Measurements from ENCODE around the gene CCDC178.

The CCDC178 gene

GRCh38 chr18:32907648-32908423 lies 532.7 kb downstream of the CCDC178 start:
- DNase-seq, result peak; percentile 19

GRCh38 chr18:32907311-32907585 lies 533.3 kb downstream of the CCDC178 start:
- DNase-seq, result no peak

- peak; percentile 69 for DNase-seq
Measured at GRCh38 chr18:32906506-32907310, 533.8 kb downstream of the CCDC178 start.

- DNase-seq, result no peak
Measured at GRCh38 chr18:32905651-32906050, 534.9 kb downstream of the CCDC178 start.

- DNase-seq, result no peak
Measured at GRCh38 chr18:32902568-32903330, 537.8 kb downstream of the CCDC178 start.

- DNase-seq, result peak; percentile 17
Measured at GRCh38 chr18:32899819-32900218, 540.7 kb downstream of the CCDC178 start.

GRCh38 chr18:32896776-32897547 lies 543.6 kb downstream of the CCDC178 start:
- no peak for DNase-seq

GRCh38 chr18:32893915-32894314 lies 546.6 kb downstream of the CCDC178 start:
- peak; percentile 63 for DNase-seq

GRCh38 chr18:32891797-32892196 lies 548.7 kb downstream of the CCDC178 start:
- DNase-seq, result peak; percentile 53

- no peak for DNase-seq
Measured at GRCh38 chr18:32891130-32891529, 549.4 kb downstream of the CCDC178 start.

- no peak for DNase-seq
Measured at GRCh38 chr18:32889615-32890593, 550.6 kb downstream of the CCDC178 start.

GRCh38 chr18:32888306-32888705 lies 552.2 kb downstream of the CCDC178 start:
- DNase-seq, result no peak
